CD4-positive, alpha-beta T cell treated with Interleukin-17A for 4 hours (primary cell): Measurements from ENCODE around the gene BICD1.

Source experiments
- DNase-seq: peaks from one replicate; pipeline ENCODE4 v3.0.0-alpha.2; 2020; ENCODE audit warnings: mixed read lengths

Gene BICD1

DNA sequence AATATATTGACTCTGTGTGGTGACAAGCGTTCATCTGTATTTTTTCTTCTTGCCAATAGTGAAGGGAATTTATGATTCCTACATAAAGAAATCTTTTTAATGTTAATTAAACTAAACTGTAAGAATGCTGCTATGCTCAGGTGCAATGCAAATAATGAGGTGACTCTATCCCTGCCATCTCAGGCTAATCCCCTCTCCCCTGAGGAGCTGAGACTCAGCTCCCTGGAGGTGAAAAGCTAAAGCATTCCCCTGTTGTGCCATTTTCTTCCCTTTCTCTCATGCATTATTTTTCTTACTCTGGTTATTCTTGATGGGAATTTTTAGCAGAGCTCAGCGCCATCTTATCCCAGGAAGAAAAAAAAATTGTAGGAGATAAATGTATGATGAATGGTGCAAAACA, 178.8 kb downstream of the BICD1 start:
- DNase-seq: no peak

DNA sequence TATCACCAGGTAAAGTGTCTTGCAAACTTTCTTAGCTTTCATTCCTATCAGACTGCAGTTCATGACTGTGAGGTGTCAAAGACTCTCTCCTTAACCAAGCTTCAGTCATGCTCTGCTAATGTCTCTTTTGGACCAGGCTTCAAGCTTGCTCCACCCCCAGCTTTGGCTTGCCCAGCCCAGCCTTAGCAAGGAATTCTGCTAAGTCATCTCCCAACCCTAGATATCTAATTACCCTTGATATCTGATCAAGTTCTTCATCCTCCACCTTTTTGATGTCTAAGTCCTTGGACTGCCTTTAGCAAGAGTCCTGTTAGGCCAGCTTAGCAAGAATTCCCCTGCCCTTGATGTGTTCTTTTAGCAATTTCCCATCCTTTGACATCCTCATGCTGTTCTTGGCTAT, 183.8 kb downstream of the BICD1 start:
- DNase-seq: no peak

DNA sequence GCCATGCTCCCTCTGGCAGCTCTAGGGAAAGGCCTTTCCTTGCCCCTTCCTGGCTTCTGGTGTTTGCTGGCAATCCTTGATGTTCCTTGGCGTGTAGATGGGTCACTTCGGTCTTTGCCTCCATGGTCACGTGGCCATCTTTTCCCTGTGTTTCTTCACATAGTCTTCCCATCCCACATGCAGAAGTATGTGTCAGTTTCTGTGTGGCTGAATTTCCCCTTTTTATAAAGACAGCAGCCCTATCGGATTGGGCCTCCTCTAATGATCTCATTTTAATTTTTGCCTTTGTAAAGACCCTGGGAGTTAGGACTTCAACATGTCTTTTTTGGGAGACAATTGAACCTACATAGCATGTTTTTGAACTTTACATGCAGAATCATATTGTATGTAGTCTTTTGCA, 185.5 kb downstream of the BICD1 start:
- DNase-seq: no peak

DNA sequence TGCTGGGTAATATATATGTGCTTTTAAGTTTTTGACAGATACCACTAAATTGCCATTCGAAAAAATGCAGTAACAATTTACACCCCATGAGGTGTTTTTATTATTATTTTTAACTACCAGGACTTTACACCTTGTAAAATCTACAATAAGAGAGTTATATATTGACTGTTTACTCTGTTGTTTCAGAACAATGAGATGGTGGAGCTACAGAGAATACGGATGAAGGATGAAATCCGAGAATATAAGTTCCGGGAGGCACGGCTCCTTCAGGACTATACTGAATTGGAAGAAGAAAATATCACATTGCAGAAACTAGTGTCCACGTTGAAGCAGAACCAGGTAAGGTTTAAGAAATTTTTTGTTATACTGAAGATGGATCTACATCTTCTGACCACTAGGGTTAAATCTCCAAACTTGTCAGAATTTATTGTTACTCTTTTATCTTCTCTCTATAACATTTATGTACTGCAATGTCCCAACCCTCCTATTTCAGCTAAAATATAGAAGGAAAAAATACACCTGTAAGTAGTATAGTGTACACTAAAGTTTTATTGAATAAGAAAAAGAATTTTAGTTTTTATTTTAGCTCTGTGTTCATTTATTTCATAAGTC, 187.3 kb downstream of the BICD1 start:
- no peak for DNase-seq

DNA sequence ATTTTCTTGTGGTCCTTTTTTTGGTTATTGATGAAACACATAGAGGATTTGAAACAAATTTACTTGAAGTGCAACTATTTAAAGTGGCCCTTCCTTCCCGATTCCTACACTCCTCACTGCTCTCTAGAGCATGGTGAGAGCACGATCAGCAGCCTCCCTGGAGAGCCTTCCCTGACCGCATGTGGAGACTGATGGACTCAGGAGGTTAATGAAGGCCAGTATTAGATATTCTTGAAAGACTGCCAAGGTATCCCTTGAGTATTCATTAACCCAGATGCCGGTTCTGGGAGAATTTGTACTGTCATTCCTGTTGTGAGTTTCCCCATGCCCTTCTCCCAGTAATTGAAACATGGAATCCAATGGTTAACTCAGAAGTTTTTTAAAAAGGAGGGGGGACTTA, 189.9 kb downstream of the BICD1 start:
- no peak for DNase-seq

DNA sequence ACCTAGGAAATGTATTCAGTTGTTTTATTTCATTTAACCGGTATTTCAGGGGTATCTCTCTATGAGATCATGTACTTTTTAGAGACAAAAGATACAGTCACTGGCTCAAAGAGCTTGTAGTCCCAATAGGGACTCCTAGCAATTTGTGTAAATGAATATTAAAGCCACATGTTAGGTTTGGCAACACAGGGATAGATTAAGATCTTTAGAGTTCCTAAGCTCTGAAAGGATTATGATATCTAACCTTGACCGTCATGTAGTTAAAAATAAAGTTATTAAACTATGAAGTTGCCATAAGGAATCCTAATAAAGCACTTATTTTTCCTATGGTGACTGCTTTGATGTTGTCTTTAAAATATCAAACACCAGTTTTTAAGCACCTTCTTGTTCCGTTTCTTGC, 192.3 kb downstream of the BICD1 start:
- DNase-seq: no peak

DNA sequence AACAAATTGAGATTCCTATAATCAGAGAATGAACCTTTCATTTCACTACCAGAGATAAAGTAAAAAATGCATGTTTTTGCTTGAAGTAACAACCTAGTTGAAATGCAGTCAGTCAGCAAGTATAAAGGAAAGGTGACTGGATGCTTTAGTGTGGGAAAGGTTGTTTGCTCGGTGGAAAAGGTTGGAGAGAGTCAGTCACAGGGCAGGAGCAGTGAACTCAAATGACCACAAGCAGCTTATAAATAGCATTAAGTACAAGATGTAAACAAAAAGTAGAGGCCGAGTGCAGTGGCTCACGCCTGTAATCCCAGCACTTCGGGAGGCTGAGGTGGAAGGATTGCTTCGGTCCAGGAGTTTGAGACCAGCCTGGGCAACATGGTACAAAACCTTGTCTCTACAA, 194.6 kb downstream of the BICD1 start:
- DNase-seq: no peak

DNA sequence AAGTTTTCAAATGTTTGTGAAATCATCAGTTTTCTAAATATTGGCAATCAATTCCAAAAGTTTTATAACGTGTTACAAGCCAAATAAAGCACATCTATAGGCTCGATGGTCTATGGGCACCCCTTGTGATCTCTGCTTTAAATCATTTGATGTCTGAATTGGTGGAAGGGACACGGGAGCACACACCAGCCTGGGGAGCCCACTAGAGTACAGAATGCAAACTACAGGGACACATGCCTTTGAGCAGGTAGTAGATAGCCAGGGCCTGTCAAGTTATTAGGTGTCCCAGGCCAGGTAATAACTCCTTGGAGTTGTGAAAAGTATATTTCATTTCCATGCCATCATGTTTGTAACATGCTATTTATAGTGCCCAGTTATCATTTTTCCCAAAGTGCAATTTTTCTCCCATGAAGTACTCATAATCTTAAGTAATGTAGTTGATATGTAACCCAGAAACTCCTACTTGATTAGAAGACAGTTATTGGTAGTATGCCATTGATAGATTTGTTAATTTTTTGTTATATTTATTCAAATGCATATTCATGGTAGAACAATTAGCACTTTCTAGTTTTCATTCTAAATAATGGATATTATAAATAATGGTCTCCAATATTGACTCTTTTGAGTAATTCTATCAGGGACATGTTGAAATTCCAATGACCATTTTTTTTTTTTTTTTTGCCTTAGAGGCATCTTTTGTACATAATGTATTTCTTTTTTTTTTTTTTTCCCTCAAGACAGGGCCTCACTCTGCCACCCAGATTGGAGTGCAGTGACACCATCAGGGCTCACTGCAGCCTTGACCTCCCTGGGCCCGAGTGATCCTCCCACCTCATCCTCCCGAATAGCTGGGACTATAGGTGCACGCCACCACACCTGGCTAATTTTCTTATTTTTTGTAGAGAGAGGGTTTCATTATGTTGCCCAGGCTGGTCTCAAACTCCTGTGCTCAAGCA, 195.8 kb downstream of the BICD1 start:
- peak; percentile 5 for DNase-seq

DNA sequence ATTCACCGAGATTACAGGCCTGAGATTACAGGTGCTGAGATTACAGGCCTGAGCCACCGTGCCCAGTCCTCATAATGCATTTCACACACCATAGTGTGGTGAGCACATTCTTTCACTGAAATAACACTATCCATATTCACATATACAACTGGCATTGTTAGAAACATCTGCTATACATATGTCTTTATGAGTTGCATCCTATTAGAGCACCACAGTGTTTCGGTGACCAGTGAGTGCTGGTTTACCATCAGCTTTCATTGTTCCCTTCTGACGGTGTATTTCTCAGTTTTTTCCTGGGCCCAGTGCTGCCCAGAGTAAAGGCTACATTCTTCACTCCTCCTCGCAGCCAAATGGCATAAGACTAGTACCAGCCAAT, 196.5 kb downstream of the BICD1 start:
- DNase-seq: no peak

DNA sequence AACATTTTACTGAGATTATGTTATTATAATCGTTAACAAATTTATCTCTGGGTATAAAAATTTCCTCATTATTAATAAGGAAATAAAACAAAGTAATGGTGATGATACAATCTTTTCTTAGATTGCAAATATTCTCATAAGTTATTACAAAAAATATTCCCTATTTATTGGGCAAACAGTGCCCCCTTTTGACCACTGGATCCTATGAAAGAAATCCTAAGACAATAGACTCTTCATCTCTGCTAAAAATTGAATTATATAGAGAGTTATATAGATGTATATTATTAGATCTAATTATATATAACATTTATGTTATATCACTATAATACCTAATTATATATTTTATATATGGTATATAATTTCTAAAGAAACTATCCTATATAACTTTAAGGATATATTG, 198.5 kb downstream of the BICD1 start:
- DNase-seq: peak; percentile 27

DNA sequence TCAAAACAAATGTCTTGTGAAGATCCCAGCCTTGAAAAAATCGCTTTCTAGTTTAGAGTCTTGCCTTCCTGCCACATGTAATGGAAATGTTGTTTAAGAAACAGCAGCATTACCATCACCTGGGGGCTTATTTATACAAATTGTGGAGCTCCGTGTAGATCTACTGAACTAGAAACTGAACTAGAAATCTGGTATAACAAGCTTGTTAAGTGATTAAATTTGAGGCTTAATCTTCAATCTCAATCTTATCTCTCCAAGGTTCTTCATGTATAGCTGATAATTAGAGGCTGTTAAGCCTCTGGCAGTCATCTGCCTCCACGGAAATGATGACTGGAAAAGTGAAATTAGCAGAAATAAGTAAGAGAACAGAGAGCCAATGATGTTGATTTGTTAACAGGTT, 200.7 kb downstream of the BICD1 start:
- DNase-seq: no peak

DNA sequence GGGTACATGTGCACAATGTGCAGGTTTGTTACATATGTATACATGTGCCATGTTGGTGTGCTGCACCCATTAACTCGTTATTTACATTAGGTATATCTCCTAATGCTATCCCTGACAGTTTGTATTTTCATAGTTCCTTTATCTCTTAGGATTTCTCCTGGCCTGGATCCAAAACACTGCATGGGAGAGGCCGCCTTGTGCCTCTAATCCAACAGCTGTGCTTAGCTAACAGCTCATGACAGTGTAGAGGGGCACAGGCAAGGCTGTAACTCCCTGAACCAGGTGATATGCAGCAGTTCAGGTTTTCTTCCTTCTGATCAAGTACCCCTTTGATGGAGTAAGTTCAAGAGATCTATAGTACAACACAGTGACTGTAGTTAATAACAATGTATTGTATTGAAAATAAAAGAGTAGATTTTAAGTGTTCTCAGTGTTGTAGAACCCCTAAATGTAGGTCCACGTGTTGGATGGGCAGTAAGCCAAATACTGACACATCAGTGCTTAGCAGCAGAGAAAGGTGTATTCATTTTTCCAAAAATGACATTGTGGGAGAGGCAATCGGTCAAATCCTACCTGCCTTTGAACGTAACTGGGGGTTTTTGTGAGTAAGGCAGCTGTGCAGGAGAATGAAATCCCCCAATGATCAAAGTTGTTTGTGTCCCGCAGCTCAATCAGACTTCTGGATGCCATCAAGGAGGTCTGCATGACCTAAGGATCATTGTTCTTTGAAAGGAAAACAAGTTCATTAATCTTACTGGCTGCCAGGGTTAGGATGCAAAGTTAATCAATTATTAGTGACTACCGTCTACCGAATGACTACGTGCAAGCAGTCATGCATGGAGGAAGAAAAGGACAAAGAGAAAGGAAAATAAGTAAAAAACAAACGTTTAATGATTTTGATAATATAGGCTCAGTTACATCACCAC, 203.4 kb downstream of the BICD1 start:
- no peak for DNase-seq

DNA sequence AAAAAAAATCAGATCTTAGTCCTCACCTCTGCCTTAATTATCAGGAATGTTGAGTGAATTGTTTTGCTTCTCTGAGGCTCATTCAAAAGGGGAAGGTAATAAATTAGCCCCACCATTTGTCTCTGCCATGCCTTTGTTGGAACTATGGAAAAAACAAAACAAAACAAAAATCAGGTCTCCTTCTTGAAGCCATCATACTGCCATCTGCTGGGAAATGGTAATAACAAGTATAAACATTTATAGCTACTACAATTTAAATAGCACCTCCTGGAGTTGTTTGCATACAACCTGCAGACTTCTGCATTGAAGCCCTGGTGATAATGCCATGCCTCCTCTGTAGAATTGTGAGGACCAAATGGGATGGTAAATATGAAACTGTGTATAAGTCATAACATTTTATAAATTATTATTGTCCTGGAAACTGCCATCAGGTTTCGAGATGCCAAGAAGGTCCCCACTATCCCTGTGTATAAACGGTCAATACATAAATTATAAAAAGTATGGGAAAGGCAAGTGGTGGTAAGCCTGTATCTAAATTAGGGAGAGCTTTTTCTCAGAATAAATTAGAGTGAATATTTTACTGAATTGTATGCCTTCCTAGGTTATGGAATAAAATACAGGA, 205.5 kb downstream of the BICD1 start:
- no peak for DNase-seq

DNA sequence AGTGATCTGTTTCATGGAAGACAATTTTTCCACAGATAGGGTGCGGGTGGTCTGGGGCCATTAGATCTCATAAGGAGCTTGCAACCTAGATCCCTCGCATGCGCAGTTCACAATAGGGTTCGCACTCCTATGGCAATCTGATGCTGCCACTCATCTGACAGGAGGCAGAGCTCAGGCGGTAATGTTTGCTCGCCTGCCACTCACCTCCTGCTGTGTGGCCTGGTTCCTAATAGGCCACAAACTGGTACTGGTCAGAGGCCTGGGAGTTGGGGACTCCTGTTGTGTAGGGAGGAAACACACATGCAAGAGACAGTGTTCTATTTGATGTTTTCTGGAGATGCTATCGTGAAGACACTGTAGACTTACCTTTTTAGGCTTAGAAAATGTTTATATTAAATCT, 215.7 kb downstream of the BICD1 start:
- DNase-seq: no peak

DNA sequence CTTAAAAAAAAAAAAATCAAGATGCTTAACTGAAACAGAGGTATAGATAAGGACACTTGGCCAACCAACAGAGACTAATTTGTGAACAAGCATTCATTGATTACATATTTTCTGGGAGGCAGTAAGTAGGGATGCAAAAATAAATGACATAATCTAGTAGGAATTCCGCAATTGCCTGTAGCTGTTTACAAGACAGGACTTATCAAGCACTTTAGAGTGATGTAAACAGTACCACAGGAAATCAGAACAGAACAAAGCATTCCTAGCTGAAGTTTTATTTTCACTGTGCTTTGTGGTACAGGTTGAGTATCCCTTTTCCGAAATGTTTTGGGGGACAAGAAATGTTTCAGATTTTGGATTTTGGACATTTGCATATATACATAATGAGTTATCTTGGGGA, 224.5 kb downstream of the BICD1 start:
- DNase-seq: no peak

DNA sequence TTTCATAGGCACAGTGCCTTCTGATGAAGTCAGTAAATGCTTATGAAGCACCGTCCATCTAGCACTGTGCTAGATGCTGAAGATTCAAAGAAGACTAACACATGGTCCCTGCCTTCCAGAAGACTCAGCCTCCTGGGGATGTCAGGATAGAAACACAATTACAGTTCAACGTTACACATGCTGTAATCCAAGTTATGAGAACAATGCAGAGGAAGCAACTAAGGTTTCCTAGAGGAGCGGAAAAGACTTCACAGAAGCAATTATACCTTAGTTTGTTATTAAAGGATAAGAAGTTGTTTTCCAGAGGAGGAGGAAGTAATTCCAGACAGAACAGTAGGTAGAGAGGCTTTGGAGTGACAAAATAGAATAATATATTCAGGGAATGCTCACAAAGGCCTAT, 225.8 kb downstream of the BICD1 start:
- no peak for DNase-seq

DNA sequence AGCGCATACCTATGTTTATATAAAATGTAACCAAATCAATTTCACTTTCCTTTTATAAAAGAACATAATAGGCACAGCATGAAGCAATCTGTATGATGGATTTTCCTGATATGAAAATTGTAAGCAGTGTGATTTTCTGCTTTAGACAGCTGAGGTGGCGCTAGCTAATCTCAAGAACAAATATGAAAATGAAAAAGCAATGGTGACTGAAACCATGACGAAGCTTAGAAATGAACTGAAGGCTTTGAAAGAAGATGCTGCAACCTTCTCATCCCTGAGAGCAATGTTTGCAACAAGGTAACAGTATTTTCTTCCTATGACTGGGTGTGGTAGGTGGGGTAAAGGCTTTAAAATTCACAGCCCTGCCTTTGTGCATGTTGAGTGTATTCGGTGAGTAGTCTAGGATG, 227.7 kb downstream of the BICD1 start:
- no peak for DNase-seq

DNA sequence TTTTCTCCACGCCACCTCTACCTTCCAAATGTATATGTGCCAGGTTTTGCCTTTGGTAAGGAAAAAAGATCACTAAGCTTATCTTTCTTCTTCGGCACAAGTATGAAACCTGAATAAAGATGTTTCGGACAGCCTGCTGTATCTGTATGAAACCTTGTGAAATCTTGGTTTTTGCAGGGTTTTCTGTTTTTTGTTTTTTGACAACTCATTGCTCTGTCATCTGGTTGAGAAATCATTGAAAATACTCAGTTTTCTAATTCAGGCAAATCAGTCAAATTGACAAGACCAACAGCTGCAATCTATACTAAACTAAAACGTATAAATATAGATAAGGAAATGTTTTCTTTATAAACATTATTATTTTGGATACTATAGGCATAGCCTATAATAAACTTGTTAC, 229.6 kb downstream of the BICD1 start:
- DNase-seq: no peak

DNA sequence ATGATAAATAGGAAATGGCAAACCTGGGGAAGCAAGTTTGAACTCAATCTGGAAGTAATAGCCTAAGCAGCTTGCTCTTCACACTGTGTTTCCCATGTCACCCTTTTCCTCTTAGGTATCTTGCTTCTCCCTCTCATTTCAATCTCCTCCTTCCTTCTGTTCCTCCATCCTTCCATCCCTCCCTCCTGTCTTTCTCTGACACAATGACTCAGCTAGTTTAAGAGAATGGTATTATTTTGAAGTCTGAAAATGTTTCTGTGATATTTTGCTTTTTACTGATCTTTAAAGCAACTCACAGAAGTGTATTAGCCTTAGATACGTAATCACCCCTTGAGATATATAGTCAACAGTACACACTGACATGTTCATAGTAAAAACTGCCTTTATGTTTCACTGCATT, 236.8 kb downstream of the BICD1 start:
- no peak for DNase-seq

DNA sequence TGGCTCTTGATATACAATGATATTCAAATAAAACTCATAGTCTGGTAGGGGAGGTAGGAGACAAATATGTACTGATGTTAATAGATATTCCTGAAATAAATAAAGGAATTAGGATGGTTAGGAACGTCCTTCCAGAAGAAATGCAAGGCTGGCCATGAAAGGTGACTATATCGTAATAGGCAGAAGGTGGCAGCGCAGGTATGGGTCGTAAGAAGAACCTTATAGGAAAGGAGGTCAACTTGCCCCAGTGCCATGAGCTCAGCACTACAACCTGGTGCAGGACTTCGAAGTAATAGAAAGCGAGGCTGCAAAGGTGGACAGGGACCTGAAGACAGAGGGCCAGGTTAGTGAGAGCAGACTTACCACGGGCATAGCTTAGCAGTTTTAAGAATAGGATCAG, 237.4 kb downstream of the BICD1 start:
- DNase-seq: no peak

DNA sequence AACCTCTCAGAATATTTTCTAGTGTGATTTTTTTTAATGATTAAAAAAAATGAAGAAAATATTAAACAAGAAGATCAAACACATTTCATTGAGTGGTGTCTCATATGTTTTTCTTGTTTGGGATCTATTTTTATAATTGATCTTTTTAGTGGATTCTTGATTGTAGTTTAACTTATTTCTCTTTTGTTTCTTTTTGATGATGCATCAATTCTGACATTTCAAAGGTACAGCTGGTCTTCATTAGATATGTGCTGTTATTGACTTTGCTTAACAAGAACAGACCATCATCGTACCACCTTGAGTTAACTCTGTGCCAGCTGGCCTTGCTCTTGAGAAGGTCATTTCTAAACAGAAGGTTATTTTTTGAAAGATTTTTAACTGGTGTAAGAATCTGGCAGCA, 246.9 kb downstream of the BICD1 start:
- no peak for DNase-seq

DNA sequence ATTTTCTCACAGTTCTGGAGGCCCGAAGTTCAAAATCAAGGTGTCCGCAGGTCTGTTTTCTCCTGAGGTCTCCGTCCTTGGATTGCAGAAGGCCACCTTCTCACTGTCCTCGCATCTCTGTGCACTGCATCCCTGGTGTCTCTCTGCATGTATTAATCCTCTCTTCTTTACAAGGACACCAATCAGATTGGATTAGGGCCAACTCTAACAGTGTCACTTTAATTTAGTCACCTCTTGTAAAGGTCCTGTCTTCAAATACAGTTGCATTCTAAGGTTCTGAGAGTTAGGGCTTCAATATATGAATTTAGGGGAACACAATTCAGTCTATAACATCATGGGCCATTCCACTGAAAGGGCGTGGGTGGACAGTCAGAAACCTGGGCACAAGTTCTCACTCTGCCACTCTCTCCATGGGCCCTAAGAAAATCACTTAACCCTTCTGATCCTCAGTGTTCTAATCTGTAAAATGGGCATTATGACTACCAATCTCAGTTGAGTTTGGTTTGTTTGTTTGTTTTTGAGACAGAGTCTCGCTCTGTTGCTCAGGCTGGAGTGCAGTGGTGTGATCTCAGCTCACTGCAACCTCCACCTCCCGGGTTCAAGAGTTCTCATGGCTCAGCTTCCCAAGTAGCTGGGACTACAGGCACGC, 251.1 kb downstream of the BICD1 start:
- DNase-seq: no peak

DNA sequence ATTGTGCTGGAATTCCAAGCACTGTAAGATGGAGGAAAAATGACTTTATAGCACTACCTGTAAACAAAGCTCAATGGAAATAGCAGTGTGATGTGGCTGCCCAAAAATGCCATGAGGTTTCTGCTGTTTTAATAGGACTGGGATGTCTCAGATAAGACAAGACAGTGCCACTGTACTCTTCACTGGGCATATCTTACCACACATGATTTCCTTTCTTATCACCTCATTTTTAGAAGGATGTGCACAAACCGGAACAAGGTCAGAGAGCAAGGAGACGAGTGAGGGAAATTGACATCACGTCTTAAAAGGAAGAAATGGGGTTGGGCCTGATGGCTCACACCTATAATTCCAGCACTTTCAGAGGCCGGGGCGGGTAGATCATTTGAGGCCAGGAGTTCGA, 254.3 kb downstream of the BICD1 start:
- DNase-seq: no peak
